ENCODE data around the gene CATSPERE.

Gene CATSPERE, protein sequence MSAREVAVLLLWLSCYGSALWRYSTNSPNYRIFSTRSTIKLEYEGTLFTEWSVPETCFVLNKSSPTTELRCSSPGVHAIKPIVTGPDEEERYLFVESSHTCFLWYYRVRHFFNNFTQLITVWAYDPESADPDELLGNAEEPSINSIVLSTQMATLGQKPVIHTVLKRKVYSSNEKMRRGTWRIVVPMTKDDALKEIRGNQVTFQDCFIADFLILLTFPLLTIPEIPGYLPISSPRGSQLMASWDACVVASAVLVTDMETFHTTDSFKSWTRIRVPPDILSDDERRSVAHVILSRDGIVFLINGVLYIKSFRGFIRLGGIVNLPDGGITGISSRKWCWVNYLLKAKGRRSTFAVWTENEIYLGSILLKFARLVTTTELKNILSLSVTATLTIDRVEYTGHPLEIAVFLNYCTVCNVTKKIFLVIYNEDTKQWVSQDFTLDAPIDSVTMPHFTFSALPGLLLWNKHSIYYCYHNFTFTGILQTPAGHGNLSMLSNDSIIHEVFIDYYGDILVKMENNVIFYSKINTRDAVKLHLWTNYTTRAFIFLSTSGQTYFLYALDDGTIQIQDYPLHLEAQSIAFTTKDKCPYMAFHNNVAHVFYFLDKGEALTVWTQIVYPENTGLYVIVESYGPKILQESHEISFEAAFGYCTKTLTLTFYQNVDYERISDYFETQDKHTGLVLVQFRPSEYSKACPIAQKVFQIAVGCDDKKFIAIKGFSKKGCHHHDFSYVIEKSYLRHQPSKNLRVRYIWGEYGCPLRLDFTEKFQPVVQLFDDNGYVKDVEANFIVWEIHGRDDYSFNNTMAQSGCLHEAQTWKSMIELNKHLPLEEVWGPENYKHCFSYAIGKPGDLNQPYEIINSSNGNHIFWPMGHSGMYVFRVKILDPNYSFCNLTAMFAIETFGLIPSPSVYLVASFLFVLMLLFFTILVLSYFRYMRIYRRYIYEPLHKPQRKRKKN

DNA sequence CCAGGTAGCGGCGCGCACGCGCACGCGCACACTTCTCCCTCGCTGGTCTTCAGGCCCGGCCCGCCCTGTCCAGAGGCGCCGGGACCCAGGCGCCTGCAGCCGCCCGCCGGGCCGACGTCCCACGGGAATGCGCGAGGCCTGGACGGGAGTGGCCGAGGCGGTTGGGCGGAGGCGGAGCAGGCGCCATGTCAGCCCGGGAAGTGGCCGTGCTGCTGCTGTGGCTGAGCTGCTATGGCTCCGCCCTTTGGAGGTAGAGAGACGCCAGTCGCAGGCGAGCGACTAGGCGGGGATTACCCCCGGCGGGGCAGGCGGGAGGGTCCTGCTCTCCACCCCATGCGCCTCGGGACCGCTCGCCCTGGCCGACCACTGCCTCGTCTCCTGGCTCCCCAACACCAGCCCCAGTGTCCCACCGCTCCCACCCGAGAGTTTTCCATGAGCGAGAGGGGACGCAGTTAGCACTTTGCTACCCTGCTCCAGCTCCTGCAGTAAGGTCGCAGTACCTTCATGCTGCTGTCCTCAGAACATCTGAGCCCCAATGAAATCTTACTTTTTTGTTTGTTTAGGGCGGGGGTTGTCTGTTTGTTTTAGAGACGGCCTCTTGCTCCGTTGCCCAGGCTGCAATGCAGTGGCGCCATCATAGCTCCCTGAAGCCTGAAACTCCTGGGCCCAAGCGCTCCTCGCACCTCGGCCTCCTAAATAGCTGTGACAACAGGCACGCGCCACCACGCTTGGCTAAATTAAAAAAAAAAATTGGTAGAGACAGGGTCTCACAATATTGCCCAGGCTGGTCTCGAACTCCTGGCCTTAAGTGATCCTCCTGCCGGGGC, at the start of gene CATSPERE:
Gene CATSPERE (plus strand): TSS at position 29 of the 827 bp plus-strand sequence. CDS start 157 bp downstream, at position 186.
- ATAC-seq, result peak; percentile 96 to 98

DNA sequence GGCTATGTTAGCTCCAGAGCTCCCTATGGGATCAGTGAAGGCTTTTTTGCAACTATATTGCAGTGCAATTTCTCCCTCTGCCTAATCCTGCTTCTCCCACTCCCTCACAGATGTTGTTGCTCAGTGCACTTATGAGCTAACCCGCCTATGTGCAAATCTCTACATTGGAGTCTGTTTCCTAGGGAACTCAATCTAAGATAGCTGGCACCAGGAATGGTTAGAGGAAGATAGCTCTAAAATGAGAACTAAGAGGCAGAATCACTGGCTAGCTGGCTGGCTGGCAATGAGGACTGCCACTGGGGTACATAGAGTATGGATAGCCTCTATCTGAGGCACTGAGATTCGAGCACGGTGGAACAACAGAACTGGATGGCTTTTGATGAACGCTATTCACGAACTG, 48.9 kb upstream of the CATSPERE start:
- no peak for ATAC-seq

- ATAC-seq, result no peak
Measured at GRCh38 chr1:244413736-244414135, 47.3 kb upstream of the CATSPERE start.

DNA sequence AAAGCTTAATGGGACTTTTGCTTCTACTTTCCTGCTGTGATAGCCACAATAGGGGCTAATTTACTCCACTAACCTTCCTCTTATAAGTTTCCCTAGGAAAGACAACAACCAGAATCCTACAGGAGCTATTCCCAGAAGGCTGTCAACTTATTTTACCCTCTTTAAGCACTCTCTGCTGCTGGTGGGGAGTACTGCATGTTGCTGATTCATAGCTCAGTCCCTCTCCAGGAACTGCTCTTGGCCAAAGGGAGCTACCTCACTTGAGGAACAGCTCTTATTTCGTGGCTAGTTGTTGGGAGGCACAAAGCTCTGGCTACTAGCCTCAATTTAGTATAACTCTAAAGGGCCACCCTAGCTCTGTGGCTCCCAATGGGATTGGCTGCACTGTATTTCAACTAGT, 46.5 kb upstream of the CATSPERE start:
- no peak for ATAC-seq

DNA sequence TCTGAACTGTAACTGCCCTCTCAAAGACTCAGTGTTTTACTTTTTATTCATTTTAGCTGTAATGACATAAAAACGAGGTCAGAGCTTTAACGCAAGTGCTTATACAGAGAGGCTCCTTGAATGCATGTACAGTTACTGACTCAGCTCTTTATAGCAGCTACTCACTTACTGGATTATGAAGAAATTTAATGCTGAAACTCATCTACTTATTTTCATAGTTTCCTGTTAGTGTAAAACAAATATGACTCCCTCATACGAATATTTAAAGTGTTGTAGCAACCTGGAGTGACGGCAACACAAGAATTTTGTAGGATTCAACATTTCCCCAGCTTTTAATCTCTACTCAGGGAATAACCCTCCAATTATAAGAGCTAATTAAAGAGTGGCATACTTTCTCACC, 42.0 kb upstream of the CATSPERE start:
- no peak for ATAC-seq

DNA sequence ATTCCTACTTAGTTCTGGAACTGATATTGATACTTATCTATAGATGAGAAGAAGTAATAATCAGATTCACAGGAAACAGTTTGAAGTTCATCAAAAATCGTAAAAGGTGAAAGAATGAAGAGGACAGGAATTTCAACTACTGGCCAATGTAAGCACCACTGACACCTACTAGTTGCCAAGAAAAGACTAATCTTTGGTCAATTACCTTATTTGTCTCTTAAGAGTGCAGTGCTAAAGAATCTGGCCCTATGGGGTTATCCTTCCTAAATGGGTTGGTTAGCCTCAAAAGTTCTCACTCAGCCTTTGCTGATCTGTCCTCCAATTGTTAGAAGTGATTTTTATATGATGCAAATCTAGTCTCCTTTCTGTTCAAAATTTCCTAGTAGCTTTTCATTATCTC, 38.9 kb upstream of the CATSPERE start:
- ATAC-seq, result no peak

GRCh38 chr1:244424649-244425334, 36.3 kb upstream of the CATSPERE start:
- no peak for ATAC-seq

DNA sequence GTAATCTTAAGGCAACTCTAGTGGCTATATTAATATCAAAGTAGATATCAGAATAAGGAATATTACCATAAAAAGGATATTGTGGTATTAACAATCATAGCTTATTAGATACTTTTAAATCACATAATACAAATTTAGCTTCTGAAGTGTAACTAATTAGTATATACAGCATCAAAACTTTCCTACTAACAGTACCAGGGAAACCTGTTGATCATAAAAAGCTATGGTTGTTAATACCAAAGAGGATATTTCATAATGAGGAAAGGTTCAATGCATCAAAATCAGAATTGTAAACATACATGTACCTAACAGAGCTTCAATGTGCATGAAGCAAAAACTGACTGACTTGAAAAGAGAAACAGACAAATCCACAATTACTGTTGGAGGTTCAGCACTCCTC, 33.4 kb upstream of the CATSPERE start:
- no peak for ATAC-seq

DNA sequence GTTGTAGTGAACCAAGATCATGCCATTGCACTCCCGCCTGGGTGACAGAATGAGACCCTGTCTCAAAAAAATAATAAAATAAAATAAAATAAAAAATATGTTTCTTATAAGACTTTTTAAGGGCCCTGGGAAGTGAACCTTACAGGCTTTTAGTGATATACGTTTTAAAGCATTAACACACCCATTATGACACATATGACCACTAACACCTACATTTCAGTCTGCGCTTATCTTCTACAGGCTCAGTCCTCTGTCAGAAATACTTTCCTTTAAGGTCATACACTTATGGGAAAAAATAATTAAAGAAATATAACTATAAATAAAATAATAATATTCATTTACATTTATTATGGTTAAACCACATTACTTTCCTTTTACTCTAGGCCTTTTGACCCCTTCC, 31.3 kb upstream of the CATSPERE start:
- ATAC-seq, result no peak

GRCh38 chr1:244431166-244431565, 29.9 kb upstream of the CATSPERE start:
- no peak for ATAC-seq

GRCh38 chr1:244435562-244436205, 25.4 kb upstream of the CATSPERE start:
- peak; percentile 55 to 69 for ATAC-seq

DNA sequence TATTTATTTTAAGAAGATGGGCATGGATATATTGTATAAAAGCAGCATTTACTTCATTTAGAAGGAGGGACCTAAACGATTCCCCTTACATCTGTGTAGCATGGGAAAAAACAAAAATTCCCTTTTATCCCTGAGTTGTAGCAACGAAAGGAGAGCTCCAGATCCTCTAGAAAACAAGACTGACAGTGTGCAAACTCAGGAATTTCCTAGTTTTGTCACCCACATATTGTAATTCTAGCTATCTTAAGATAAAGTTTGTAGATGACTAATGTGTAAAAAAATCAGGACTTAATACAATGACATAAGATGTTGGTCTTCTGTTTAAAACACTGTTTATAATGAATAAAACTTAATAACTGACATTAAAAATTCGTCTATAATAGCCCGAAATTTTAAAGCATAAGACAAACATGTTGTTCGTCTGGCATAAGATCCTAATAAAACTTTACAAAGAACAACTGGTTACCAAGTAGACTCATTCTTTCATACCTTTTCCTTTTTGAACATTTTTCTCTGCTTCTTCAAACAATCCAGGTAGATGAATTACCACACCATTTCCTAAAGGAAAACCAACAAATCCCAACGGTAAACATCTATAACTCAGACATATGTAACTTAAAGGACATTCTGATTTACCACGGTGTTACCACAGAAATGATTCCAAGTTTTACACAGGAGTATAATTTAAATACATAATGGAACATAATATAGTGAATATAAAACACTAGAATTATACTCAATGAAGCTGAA, 24.6 kb upstream of the CATSPERE start:
- ATAC-seq, result no peak

GRCh38 chr1:244437086-244437468, 24.0 kb upstream of the CATSPERE start:
- ATAC-seq, result no peak

DNA sequence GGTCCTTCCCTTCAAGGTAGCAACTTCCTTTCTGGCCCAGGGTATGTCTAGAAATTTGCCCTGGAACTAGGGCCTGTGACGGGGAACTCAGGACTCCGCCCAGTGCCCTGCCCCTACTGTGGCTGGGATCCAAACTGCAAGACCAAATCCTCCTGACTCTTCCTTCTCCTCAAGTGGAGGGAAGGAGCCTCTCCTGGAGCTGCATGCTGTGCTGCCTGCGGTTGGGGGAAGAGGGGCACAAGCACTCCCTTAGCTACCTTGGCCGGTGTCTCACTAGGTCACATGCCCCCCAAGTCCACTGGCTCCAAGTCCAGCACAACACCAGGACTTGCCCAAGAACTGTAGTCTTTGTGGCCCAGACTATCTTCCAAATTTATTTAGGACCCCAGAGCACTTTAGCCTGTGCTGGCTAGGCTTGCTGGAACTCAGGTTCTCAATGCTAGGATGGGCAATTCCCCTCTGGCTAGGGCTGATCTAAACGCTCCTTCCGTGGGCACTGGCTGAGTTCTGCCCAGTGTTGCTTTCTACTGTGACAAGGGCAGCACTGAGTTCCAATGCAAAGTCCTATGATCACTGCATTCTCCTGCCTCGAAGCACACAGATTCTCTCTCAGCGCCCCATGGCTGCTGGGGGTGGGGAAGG, 21.6 kb upstream of the CATSPERE start:
- no peak for ATAC-seq

DNA sequence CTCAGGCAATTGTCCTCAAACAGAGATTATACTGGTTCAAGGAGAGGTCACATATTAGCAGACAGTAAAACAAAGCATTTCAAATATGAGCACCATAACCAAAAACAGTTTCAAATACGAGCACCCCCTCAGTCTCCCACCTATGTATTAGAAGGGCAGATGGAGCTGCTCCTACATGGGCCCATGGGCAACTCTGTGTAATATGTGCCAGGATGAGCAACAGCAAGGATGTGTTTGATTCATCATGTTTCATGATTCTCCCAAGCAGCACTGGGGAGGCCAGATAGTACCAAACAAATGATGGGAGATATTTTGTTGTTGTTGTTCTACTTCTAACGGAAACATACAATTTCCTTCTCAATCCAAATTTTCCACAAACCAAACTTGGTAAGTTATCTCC, 18.2 kb upstream of the CATSPERE start:
- no peak for ATAC-seq

DNA sequence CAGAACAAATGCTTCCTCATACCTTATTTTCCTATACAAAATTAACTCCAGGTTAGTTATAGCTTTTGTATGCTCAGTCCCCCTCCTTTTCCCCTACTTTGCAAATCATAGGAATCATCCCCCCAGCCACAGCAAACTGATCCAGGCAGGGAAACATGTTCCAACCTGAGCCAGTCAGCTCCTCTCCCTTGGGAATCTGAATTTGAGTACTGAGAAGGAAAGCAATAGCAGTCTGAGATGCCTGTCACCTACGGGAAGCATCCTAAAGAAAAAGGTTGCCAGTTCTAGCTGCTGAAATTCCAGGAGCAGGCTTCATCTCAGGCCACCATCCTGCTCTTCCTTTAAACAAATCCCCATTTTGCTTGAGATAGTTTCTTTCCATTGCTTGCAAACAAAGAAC, 16.2 kb upstream of the CATSPERE start:
- no peak for ATAC-seq

GRCh38 chr1:244445320-244446181, 15.5 kb upstream of the CATSPERE start:
- ATAC-seq, result no peak

GRCh38 chr1:244447024-244447423, 14.0 kb upstream of the CATSPERE start:
- ATAC-seq, result no peak

GRCh38 chr1:244447552-244447951, 13.5 kb upstream of the CATSPERE start:
- no peak for ATAC-seq

All from activated CD4-positive, CD25-positive, alpha-beta regulatory T cell treated with anti-CD3 and anti-CD28 coated beads, Interleukin-2, amount 50 U/mL, for 24 hours (primary cell).